ENCODE results near the gene ANTXRL. TPM values are rescaled to one million over a fixed set of nuclear protein-coding genes. Genes with fewer than 3 reads are reported as not detected.

The ANTXRL gene
- total RNA-seq, 1 experiment from 2014 or later, result not detected

- intact Hi-C loops (cut with micrococcal nuclease; ENCODE audit: unreplicated experiment), result no loop called here
- no peaks in the 10 kb centered on the region for H3K27me3 ChIP-seq (ENCODE audit: control insufficient read depth, insufficient read depth, low read length)
- no peak for DNase-seq (ENCODE audit: low read depth, low spot score)
- H3K36me3 ChIP-seq (ENCODE audit: control insufficient read depth, insufficient read depth, low read length), result no peaks in the 10 kb centered on the region
- TF ChIP-seq TCF7L2 (IDR thresholded peaks at IDR 0.05; ENCODE audit: low read depth, low read length) (no peak), CTCF (IDR thresholded peaks at IDR 0.05) (no peak), REST (IDR thresholded peaks at IDR 0.05; ENCODE audit: insufficient read depth in 1 of 2, low read depth in 2 of 2, low read length in 1 of 2) (no peak), SIN3A (IDR thresholded peaks at IDR 0.05; ENCODE audit: borderline replicate concordance, insufficient read depth, low read depth, low read length) (no peak), POLR2AphosphoS5 (IDR thresholded peaks at IDR 0.05; ENCODE audit: low read depth, low read length) (no peak)
- peak overlapping the region; percentile 56 to 71 for H3K4me3 ChIP-seq (ENCODE audit: low read depth in 2 of 2, low read length in 2 of 2)
- H3K27ac ChIP-seq (ENCODE audit: low read length), result peak overlapping the region; percentile 85
- POLR2A ChIA-PET, result no interaction called here
- ATAC-seq, result no peak
- H3K4me1 ChIP-seq (ENCODE audit: control insufficient read depth, insufficient read depth, low read length), result peaks cover 11% of the 10 kb centered on the region
- CTCF ChIA-PET, result no interaction called here
- in situ Hi-C loops (cut with HindIII; ENCODE audit: low pct_unique_long_range_greater_than_20kb, low sequenced_read_pairs), result no loop called here
- H3K9me3 ChIP-seq (ENCODE audit: control insufficient read depth, insufficient read depth, low read depth, low read length), result no peaks in the 10 kb centered on the region
- BruUV-seq (replicated peaks), result no TSS peak
These were observed 3.1 kb upstream of the ANTXRL start for GRCh38 chr10:46283580-46284285.

GRCh38 chr10:46284286-46285229, 2.2 kb upstream of the ANTXRL start:
- ChIA-PET POLR2A (no interaction called here), CTCF (no interaction called here)
- in situ Hi-C loops (cut with HindIII; ENCODE audit: low pct_unique_long_range_greater_than_20kb, low sequenced_read_pairs) (no loop called here), intact Hi-C loops (cut with micrococcal nuclease; ENCODE audit: unreplicated experiment) (no loop called here)
- DNase-seq (ENCODE audit: low read depth, low spot score), result no peak
- H3K4me1 ChIP-seq (ENCODE audit: control insufficient read depth, insufficient read depth, low read length), result peaks cover 11% of the 10 kb centered on the region
- peak; percentile 94 for ATAC-seq
- no peaks in the 10 kb centered on the region for H3K9me3 ChIP-seq (ENCODE audit: control insufficient read depth, insufficient read depth, low read depth, low read length)
- TF ChIP-seq REST (IDR thresholded peaks at IDR 0.05; ENCODE audit: insufficient read depth in 1 of 2, low read depth in 2 of 2, low read length in 1 of 2) (no peak), POLR2AphosphoS5 (IDR thresholded peaks at IDR 0.05; ENCODE audit: low read depth, low read length) (peak; percentile 78), CTCF (IDR thresholded peaks at IDR 0.05) (no peak), SIN3A (IDR thresholded peaks at IDR 0.05; ENCODE audit: borderline replicate concordance, insufficient read depth, low read depth, low read length) (0 out of 2 replicates have a peak, but pooled peaks have one; percentile 53), TCF7L2 (IDR thresholded peaks at IDR 0.05; ENCODE audit: low read depth, low read length) (peak; percentile 33; the same call in 1 of the 2 replicates)
- H3K27me3 ChIP-seq (ENCODE audit: control insufficient read depth, insufficient read depth, low read length), result no peaks in the 10 kb centered on the region
- no peaks in the 10 kb centered on the region for H3K36me3 ChIP-seq (ENCODE audit: control insufficient read depth, insufficient read depth, low read length)
- H3K27ac ChIP-seq (ENCODE audit: low read length), result peak overlapping the region; percentile 85
- peak overlapping the region; percentile 56 to 71 for H3K4me3 ChIP-seq (ENCODE audit: low read depth in 2 of 2, low read length in 2 of 2)
- no TSS peak for BruUV-seq (replicated peaks)
